Gastroesophageal sphincter (tissue), 3 donors: ENCODE data around the gene PTHLH.

ENCODE experiments used
- EP300 ChIP-seq: sonication (generic); formaldehyde crosslinking; IDR thresholded peaks from one replicate; pipeline ENCODE4 v1.6.1; 2017; ENCODE audit warnings: antibody characterized with exemption, mild to moderate bottlenecking
- POLR2A ChIP-seq, 2 donors: fragments of 450-650 bp; IDR thresholded peaks; one replicate each; pipeline ENCODE4 v1.6.1; 2017; ENCODE audit warnings: antibody characterized with exemption in 2 of 2, mild to moderate bottlenecking in 2 of 2, moderate library complexity in 1 of 2
- POLR2AphosphoS5 ChIP-seq: sonication (generic); formaldehyde crosslinking; IDR thresholded peaks from one replicate; pipeline ENCODE4 v1.6.1; 2017; ENCODE audit warnings: antibody characterized with exemption
- TF ChIP-seq, protein P1 (sequence below), 4 experiments: fragments of 200-600 bp in 2 of 4; fragments of 450-650 bp in 2 of 4; sonication (generic) in 1 of 4; IDR thresholded peaks; one replicate each; pipeline ENCODE4 v1.5.1; 2017 to 2019; ENCODE audit warnings: antibody characterized with exemption in 4 of 4, mild to moderate bottlenecking in 2 of 4, moderate library complexity in 2 of 4

DNA sequence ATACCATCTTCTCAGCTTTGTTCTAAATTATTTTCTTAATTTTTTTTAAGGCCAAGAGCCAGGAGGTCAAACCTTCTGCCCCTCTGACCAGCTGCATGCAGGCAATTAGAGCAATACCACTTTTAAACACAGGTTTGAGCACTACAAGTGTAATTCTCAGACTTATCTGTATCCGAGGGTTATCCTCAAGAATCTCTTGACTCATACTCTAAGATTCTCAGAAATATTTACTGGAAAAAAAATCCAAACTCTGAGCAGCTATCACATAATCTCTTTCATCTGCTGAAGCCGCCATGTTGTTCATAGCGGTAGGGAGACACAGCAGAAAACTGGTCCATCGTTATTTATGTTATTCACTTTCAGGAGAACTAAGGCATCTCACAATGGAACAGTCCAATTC lies 27.4 kb upstream of the PTHLH start:
- TF ChIP-seq EP300, result no peak
- TF ChIP-seq, protein P1, sequence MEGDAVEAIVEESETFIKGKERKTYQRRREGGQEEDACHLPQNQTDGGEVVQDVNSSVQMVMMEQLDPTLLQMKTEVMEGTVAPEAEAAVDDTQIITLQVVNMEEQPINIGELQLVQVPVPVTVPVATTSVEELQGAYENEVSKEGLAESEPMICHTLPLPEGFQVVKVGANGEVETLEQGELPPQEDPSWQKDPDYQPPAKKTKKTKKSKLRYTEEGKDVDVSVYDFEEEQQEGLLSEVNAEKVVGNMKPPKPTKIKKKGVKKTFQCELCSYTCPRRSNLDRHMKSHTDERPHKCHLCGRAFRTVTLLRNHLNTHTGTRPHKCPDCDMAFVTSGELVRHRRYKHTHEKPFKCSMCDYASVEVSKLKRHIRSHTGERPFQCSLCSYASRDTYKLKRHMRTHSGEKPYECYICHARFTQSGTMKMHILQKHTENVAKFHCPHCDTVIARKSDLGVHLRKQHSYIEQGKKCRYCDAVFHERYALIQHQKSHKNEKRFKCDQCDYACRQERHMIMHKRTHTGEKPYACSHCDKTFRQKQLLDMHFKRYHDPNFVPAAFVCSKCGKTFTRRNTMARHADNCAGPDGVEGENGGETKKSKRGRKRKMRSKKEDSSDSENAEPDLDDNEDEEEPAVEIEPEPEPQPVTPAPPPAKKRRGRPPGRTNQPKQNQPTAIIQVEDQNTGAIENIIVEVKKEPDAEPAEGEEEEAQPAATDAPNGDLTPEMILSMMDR (IDR thresholded peaks at IDR 0.05), result no peak
- no peak for TF ChIP-seq POLR2A (IDR thresholded peaks at IDR 0.05)
- no peak for TF ChIP-seq POLR2AphosphoS5
